Measurements from ENCODE around the gene FOXN3.

DNA sequence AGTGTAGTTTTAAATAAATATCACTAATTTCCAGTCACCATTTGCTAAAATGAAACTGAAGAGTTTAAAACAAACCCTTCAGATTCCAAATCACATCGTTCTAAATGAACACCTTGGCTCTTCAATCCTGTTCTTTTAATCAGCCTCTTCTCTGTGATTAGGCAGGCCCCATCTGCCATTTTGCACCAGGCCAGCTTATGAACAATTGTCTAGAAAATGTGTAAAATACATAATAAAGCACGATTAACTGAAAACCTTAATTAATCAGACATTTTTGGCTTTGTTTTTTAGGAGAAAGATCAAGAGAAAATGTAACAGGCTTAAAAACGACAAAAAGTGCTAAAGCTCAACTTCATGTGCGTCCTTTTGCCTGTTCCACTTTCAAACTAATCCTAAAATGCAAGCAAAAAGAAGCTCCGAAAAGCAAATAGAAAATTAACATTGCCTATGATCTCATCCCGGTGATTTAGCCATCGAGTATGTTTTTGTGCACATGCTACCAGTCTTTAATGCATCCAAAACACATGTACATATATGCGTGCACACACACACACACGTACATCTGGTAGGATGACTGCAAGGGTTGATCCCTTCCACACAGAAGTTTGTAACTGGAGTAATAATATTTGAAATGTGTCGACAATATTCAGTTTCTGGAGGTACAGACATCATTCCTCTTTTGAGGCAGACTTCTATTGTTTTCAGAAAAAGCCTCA, 288.6 kb downstream of the FOXN3 start:
- TF ChIP-seq, protein P1, sequence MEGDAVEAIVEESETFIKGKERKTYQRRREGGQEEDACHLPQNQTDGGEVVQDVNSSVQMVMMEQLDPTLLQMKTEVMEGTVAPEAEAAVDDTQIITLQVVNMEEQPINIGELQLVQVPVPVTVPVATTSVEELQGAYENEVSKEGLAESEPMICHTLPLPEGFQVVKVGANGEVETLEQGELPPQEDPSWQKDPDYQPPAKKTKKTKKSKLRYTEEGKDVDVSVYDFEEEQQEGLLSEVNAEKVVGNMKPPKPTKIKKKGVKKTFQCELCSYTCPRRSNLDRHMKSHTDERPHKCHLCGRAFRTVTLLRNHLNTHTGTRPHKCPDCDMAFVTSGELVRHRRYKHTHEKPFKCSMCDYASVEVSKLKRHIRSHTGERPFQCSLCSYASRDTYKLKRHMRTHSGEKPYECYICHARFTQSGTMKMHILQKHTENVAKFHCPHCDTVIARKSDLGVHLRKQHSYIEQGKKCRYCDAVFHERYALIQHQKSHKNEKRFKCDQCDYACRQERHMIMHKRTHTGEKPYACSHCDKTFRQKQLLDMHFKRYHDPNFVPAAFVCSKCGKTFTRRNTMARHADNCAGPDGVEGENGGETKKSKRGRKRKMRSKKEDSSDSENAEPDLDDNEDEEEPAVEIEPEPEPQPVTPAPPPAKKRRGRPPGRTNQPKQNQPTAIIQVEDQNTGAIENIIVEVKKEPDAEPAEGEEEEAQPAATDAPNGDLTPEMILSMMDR (IDR thresholded peaks at IDR 0.05 in 4 of 5, conservative IDR thresholded peaks at IDR 0.05 in 1 of 5) = no peak
- no peak for TF ChIP-seq POLR2A (IDR thresholded peaks at IDR 0.05)

Measured in gastrocnemius medialis (tissue), 4 donors.